ENCODE data around the gene RSL1D1. TPM values are rescaled to one million over a fixed set of nuclear protein-coding genes. Genes with fewer than 3 reads are reported as not detected.

RSL1D1 gene
- total and polyA plus RNA-seq, 10 of the 15 experiments (the other 5 are each of a cell fraction or from before 2014, with no cell fraction given) = 106 to 535 (median 304) TPM

DNA sequence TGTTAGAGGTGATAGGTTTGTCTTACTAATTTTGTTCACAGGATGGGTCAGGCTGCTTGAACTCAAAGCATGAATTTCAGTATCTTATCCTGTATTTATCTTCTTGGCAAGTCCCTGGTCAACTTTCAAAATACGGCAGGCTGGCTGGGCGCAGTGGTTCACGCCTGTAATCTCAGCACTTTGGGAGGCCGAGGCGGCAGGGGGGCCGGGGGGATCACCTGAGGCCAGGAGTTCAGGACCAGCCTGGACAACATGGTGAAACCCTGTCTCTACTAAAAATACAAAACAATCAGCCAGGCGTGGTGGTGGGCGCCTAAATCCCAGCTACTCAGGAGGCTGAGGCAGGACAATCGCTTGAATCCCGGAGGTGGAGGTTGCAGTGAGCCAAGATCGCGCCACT is 25.0 kb upstream of the RSL1D1 start:
- no TSS peak for BruUV-seq (replicated peaks)
- H3K79me2 ChIP-seq (ENCODE audit: control insufficient read depth, insufficient read depth, low read length) = no peaks in the 10 kb centered on the region
- DNase-seq (ENCODE audit: low read depth, low spot score) = no peak
- 98% methylated on average over 12 of the region's 12 CpGs for WGBS (ENCODE audit: insufficient coverage, insufficient replicate concordance, low lambda C conversion rate, missing lambda C conversion rate)
- H4K20me1 ChIP-seq (ENCODE audit: control insufficient read depth, insufficient read depth) = no peaks in the 10 kb centered on the region
- ChIA-PET RAD21 (ENCODE audit: unreplicated experiment) (no interaction called here), SMC1A (ENCODE audit: uncharacterized antibody, unreplicated experiment) (no interaction called here), POLR2A (no interaction called here), CTCF (interaction anchor here (0.8 kb wide), 1 partner anchor 24 kb away, joined by 3 read pairs; no protein-coding TSS in a partner anchor)
- in situ Hi-C loops (cut with MboI) (no loop called here), intact Hi-C loops (cut with micrococcal nuclease; ENCODE audit: unreplicated experiment) (no loop called here)
- ATAC-seq = no peak
- no peak overlapping the region for H3K9ac ChIP-seq (ENCODE audit: control insufficient read depth, insufficient read depth, low read length)
- H3K4me2 ChIP-seq (ENCODE audit: control insufficient read depth, insufficient read depth) = no peak overlapping the region
- H3K4me3 ChIP-seq = no peak overlapping the region
- no peaks in the 10 kb centered on the region for H3K9me3 ChIP-seq (replicated peaks; ENCODE audit: control insufficient read depth, insufficient read depth, low read length)
- no peaks in the 10 kb centered on the region for H3K4me1 ChIP-seq (ENCODE audit: control insufficient read depth, insufficient read depth, low read length)
- no peak for FAIRE-seq
- peaks cover 0 to 13% of the 10 kb centered on the region in 2 experiments for H3K36me3 ChIP-seq (ENCODE audit: control insufficient read depth in 2 of 2, insufficient read depth in 2 of 2, low read length in 1 of 2)
- no peaks in the 10 kb centered on the region for H3K27me3 ChIP-seq (replicated peaks in 1 of 2; ENCODE audit: control insufficient read depth in 2 of 2, insufficient read depth in 2 of 2, low read length in 1 of 2)
- no peak overlapping the region for H2AFZ ChIP-seq (ENCODE audit: control insufficient read depth, low read depth, low read length)
- H3K27ac ChIP-seq (ENCODE audit: control insufficient read depth, insufficient read depth) = no peak overlapping the region
- no peak for TF ChIP-seq TAF1 (IDR thresholded peaks at IDR 0.05; ENCODE audit: borderline replicate concordance, low read depth, low read length)
- TF ChIP-seq ZNF24 (IDR thresholded peaks at IDR 0.05) = no peak
- TF ChIP-seq JUND (IDR thresholded peaks at IDR 0.05; ENCODE audit: low read depth, low read length) = no peak
- TF ChIP-seq EP300 (IDR thresholded peaks at IDR 0.05; ENCODE audit: borderline replicate concordance in 1 of 2, control insufficient read depth in 1 of 2, low read depth in 2 of 2, low read length in 2 of 2) = no peak
- no peak for TF ChIP-seq IKZF1 (conservative IDR thresholded peaks at IDR 0.05)
- no peak for TF ChIP-seq STAT1 (conservative IDR thresholded peaks at IDR 0.05)
- TF ChIP-seq USF2 (IDR thresholded peaks at IDR 0.05; ENCODE audit: borderline replicate concordance, low read depth, low read length) = no peak
- TF ChIP-seq CEBPZ (IDR thresholded peaks at IDR 0.05; ENCODE audit: low read depth, low read length) = no peak
- no peak for TF ChIP-seq IRF3 (IDR thresholded peaks at IDR 0.05)
- TF ChIP-seq NR2C2 (IDR thresholded peaks at IDR 0.05; ENCODE audit: borderline replicate concordance, control insufficient read depth, insufficient read length, low read depth) = no peak
- no peak for TF ChIP-seq RELB (IDR thresholded peaks at IDR 0.05; ENCODE audit: low read depth)
- TF ChIP-seq EZH2 (IDR thresholded peaks at IDR 0.05; ENCODE audit: borderline replicate concordance, control insufficient read depth, low read depth, low read length) = no peak
- TF ChIP-seq BCL3 (IDR thresholded peaks at IDR 0.05; ENCODE audit: borderline replicate concordance, insufficient read depth, low read depth, low read length, poor library complexity, severe bottlenecking) = no peak
- no peak for TF ChIP-seq USF1 (IDR thresholded peaks at IDR 0.05; ENCODE audit: borderline replicate concordance, extremely low read length, insufficient read depth, low read depth, low read length)

Measured in GM12878 (cell line).